ENCODE measurements around the gene EPS8.

The EPS8 gene

DNA sequence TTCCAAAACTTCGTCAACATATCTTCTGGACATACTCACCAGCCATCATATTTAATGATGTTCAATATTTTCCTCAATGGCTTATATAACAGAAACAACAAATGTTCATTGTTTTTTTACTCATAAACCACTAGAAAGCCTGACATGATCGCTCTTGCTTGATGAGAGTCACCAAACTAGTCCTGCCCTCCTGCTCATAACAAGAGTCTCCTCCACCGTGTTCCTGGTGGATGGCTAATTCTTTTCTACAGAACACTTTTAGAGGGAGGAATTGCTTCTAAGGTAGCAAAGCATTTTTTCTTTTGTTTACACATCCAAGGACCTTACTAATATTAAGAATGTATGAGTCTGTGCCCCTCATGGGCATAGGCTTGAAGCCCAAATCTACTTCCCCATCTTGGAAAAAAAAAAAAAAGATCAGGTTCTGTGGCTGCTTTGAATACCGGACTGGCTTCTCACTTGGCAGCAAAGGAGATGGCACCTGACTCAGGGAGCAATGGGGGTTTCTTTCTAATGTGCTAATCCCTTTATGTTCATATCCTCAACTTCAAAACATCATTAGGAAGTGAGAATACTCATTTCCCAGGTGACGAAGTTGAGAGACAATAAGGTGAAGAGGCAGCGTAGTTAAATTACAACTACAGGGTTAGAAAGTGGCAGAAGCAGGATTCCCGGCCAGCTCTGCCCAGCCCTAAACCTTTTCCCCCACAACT, 188.8 kb downstream of the EPS8 start:
- H3K4ac ChIP-seq (ENCODE audit: low read depth in 1 of 2, low read length in 2 of 2), result no peak overlapping the region
- no peak overlapping the region for H2BK120ac ChIP-seq (ENCODE audit: low read depth, low read length)
- H3K4me2 ChIP-seq (ENCODE audit: low read length, poor library complexity, severe bottlenecking), result no peak overlapping the region
- H2BK15ac ChIP-seq (ENCODE audit: low read depth, poor library complexity, severe bottlenecking), result no peak overlapping the region
- no peak overlapping the region for H2AFZ ChIP-seq (ENCODE audit: low read depth, low read length)
- no peaks in the 10 kb centered on the region for H3K79me1 ChIP-seq (replicated peaks; ENCODE audit: low read length, poor library complexity, severe bottlenecking)
- H3K9ac ChIP-seq (ENCODE audit: low read length), result no peak overlapping the region
- no peak overlapping the region for H3K4me3 ChIP-seq (ENCODE audit: insufficient read depth in 1 of 2, low read depth in 1 of 2, low read length in 2 of 2)
- H3K27ac ChIP-seq (ENCODE audit: low read length, poor library complexity, severe bottlenecking), result no peak overlapping the region
- peaks cover 11% of the 10 kb centered on the region for H3K4me1 ChIP-seq (ENCODE audit: control insufficient read depth, insufficient read depth, low read depth, low read length)
- no peak overlapping the region for H2BK5ac ChIP-seq (ENCODE audit: low read depth, low read length, poor library complexity, severe bottlenecking)
- H2BK12ac ChIP-seq (ENCODE audit: low read length in 2 of 2), result no peak overlapping the region
- H3K27me3 ChIP-seq (ENCODE audit: control insufficient read depth in 1 of 2, insufficient read depth in 1 of 2, low read length in 2 of 2), result no peaks in the 10 kb centered on the region
- H3K36me3 ChIP-seq (ENCODE audit: control insufficient read depth in 1 of 2, insufficient read depth in 2 of 2, low read depth in 1 of 2, low read length in 2 of 2), result no peaks in the 10 kb centered on the region
- H3K23ac ChIP-seq (ENCODE audit: low read length in 2 of 2), result no peak overlapping the region
- no peak for DNase-seq
- peak overlapping the region; percentile 9 for H2AK5ac ChIP-seq (ENCODE audit: low read length, severe bottlenecking)
- WGBS, result 97% methylated on average over 4 of the region's 7 CpGs
- H4K8ac ChIP-seq (ENCODE audit: low read length), result no peak overlapping the region
- H3K14ac ChIP-seq (ENCODE audit: low read length in 2 of 2), result no peak overlapping the region
- H3K9me3 ChIP-seq (ENCODE audit: control insufficient read depth, low read length), result no peaks in the 10 kb centered on the region
- H3K18ac ChIP-seq (ENCODE audit: low read depth in 1 of 2, low read length in 2 of 2), result no peak overlapping the region
- H4K91ac ChIP-seq (ENCODE audit: low read length), result no peak overlapping the region

DNA sequence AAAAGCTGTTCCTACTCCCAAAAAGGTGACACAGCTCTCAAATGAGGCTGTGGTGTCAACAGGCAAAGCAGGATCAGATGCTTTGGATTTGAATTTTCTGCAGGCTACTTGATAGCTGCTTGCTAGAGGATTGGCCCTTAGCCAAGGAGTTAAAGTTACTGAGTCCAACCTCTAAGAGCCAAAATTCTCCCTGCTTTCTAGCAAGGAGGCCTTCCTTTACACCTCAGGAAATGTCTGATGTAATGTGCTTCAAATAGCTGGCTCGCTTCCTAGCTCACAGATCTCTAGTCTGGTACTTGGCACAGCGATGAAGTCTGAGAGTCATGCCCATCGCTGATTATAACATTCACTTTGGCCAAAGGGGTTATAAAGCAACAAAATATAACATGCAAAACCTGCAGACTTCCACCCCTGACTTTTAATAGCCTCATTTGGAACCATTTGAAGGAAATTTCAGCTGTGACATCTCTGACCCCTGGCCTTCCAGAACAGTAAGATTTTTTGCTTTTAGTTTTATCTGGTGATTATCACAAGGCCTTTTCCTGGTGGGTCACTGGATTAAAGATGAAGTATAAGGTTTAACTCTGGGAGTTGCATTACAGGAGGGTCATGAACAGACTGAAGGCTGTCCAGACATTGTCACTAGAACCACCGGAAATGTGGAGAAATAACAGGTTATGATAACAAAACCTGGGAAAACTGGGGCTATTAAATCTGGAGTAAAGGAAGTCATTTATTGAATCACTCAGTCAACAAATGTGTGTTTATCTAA, 189.7 kb downstream of the EPS8 start:
- Histone ChIP-seq H2BK120ac (ENCODE audit: low read depth, low read length) (no peak overlapping the region), H3K9me3 (ENCODE audit: control insufficient read depth, low read length) (no peaks in the 10 kb centered on the region), H3K4me3 (ENCODE audit: insufficient read depth in 1 of 2, low read depth in 1 of 2, low read length in 2 of 2) (no peak overlapping the region), H3K4me1 (ENCODE audit: control insufficient read depth, insufficient read depth, low read depth, low read length) (peaks cover 11% of the 10 kb centered on the region), H4K91ac (ENCODE audit: low read length) (no peak overlapping the region), H3K27me3 (ENCODE audit: control insufficient read depth in 1 of 2, insufficient read depth in 1 of 2, low read length in 2 of 2) (no peaks in the 10 kb centered on the region), H3K4me2 (ENCODE audit: low read length, poor library complexity, severe bottlenecking) (no peak overlapping the region), H2AFZ (ENCODE audit: low read depth, low read length) (no peak overlapping the region), H3K9ac (ENCODE audit: low read length) (no peak overlapping the region), H3K18ac (ENCODE audit: low read depth in 1 of 2, low read length in 2 of 2) (no peak overlapping the region), H3K27ac (ENCODE audit: low read length, poor library complexity, severe bottlenecking) (peak overlapping the region; percentile 14), H2BK12ac (ENCODE audit: low read length in 2 of 2) (no peak overlapping the region), H2BK5ac (ENCODE audit: low read depth, low read length, poor library complexity, severe bottlenecking) (no peak overlapping the region), H4K8ac (ENCODE audit: low read length) (no peak overlapping the region), H3K14ac (ENCODE audit: low read length in 2 of 2) (no peak overlapping the region), H3K23ac (ENCODE audit: low read length in 2 of 2) (no peak overlapping the region), H2AK5ac (ENCODE audit: low read length, severe bottlenecking) (no peak overlapping the region), H3K4ac (ENCODE audit: low read depth in 1 of 2, low read length in 2 of 2) (no peak overlapping the region), H3K36me3 (ENCODE audit: control insufficient read depth in 1 of 2, insufficient read depth in 2 of 2, low read depth in 1 of 2, low read length in 2 of 2) (no peaks in the 10 kb centered on the region), H2BK15ac (ENCODE audit: low read depth, poor library complexity, severe bottlenecking) (no peak overlapping the region), H3K79me1 (replicated peaks; ENCODE audit: low read length, poor library complexity, severe bottlenecking) (no peaks in the 10 kb centered on the region)
- 94% methylated on average over 4 of the region's 4 CpGs for WGBS
- no peak for DNase-seq

DNA sequence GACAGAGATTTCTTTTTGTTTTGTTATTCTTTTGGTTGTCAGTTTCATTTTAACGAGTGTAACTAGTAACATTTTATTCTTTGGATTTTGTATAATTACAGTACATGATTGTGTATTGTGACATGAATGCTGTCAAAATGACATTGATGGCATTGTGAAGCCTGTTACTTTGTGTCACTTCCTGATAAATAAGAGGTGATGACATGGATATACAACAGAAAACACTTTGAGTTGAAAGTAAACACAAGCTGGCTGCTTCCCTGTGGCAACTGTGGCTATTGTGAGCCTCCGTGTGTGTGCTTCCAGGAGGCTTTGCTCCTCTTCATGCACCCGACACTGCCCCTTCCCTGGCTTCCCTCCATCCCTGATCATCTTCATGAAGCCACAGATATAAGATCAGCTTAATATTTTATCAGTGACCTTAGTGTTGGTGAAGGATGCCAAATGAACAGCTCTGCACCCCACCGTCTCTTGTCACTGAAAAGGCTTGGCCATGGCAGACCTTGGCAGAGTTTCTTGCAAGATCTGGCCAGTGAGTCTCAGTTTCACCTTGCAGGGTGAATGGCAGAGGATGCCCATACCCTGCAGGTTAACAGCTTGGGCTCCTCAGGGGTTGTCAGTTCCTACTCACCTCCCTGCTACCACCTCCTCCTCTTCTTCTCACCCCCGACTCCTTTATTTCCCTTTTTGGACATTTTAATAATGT, 191.9 kb downstream of the EPS8 start:
- H3K4me1 ChIP-seq (ENCODE audit: control insufficient read depth, insufficient read depth, low read depth, low read length), result peaks cover 4% of the 10 kb centered on the region
- DNase-seq, result no peak
- H2BK12ac ChIP-seq (ENCODE audit: low read length in 2 of 2), result no peak overlapping the region
- H3K4me3 ChIP-seq (ENCODE audit: insufficient read depth in 1 of 2, low read depth in 1 of 2, low read length in 2 of 2), result no peak overlapping the region
- no peak overlapping the region for H4K91ac ChIP-seq (ENCODE audit: low read length)
- no peak overlapping the region for H3K23ac ChIP-seq (ENCODE audit: low read length in 2 of 2)
- H2BK5ac ChIP-seq (ENCODE audit: low read depth, low read length, poor library complexity, severe bottlenecking), result no peak overlapping the region
- no peak overlapping the region for H2AK5ac ChIP-seq (ENCODE audit: low read length, severe bottlenecking)
- no peaks in the 10 kb centered on the region for H3K9me3 ChIP-seq (ENCODE audit: control insufficient read depth, low read length)
- H3K27me3 ChIP-seq (ENCODE audit: control insufficient read depth in 1 of 2, insufficient read depth in 1 of 2, low read length in 2 of 2), result no peaks in the 10 kb centered on the region
- no peak overlapping the region for H3K4ac ChIP-seq (ENCODE audit: low read depth in 1 of 2, low read length in 2 of 2)
- H3K27ac ChIP-seq (ENCODE audit: low read length, poor library complexity, severe bottlenecking), result no peak overlapping the region
- no peak overlapping the region for H4K8ac ChIP-seq (ENCODE audit: low read length)
- H3K9ac ChIP-seq (ENCODE audit: low read length), result no peak overlapping the region
- no peak overlapping the region for H2BK15ac ChIP-seq (ENCODE audit: low read depth, poor library complexity, severe bottlenecking)
- 97% methylated on average over 2 of the region's 5 CpGs for whole genome bisulfite sequencing
- H3K4me2 ChIP-seq (ENCODE audit: low read length, poor library complexity, severe bottlenecking), result no peak overlapping the region
- no peak overlapping the region for H2AFZ ChIP-seq (ENCODE audit: low read depth, low read length)
- H3K36me3 ChIP-seq (ENCODE audit: control insufficient read depth in 1 of 2, insufficient read depth in 2 of 2, low read depth in 1 of 2, low read length in 2 of 2), result no peaks in the 10 kb centered on the region
- no peak overlapping the region for H3K14ac ChIP-seq (ENCODE audit: low read length in 2 of 2)
- H3K79me1 ChIP-seq (replicated peaks; ENCODE audit: low read length, poor library complexity, severe bottlenecking), result no peaks in the 10 kb centered on the region
- no peak overlapping the region for H3K18ac ChIP-seq (ENCODE audit: low read depth in 1 of 2, low read length in 2 of 2)
- H2BK120ac ChIP-seq (ENCODE audit: low read depth, low read length), result no peak overlapping the region

DNA sequence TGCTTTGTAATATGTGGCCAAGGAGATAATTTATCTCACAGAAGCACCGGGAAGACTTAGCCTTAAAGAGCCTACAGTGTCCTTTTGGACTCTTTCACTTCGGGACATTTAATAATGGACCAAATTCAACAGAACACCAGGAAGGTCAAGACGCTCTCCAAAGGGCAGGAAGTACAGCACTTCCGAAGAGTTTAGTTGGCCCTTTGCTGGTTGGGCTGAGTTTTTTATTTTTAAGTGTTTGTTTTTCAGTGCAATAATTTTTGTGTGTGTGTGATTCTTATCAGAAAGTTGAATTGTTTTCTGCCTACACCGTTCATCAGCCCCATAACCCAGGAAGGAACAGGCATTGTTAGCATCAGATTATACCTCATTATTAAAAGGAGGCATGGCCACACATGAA, 193.0 kb downstream of the EPS8 start:
- H2BK5ac ChIP-seq (ENCODE audit: low read depth, low read length, poor library complexity, severe bottlenecking), result no peak overlapping the region
- H4K91ac ChIP-seq (ENCODE audit: low read length), result no peak overlapping the region
- H3K4me3 ChIP-seq (ENCODE audit: insufficient read depth in 1 of 2, low read depth in 1 of 2, low read length in 2 of 2), result no peak overlapping the region
- H3K4me1 ChIP-seq (ENCODE audit: control insufficient read depth, insufficient read depth, low read depth, low read length), result no peaks in the 10 kb centered on the region
- no peak overlapping the region for H3K9ac ChIP-seq (ENCODE audit: low read length)
- H2BK12ac ChIP-seq (ENCODE audit: low read length in 2 of 2), result no peak overlapping the region
- H4K8ac ChIP-seq (ENCODE audit: low read length), result no peak overlapping the region
- no peak overlapping the region for H2BK120ac ChIP-seq (ENCODE audit: low read depth, low read length)
- no peak overlapping the region for H3K27ac ChIP-seq (ENCODE audit: low read length, poor library complexity, severe bottlenecking)
- H3K4ac ChIP-seq (ENCODE audit: low read depth in 1 of 2, low read length in 2 of 2), result no peak overlapping the region
- WGBS, result 12% methylated on average over 5 of the region's 5 CpGs
- no peaks in the 10 kb centered on the region for H3K27me3 ChIP-seq (ENCODE audit: control insufficient read depth in 1 of 2, insufficient read depth in 1 of 2, low read length in 2 of 2)
- H2AFZ ChIP-seq (ENCODE audit: low read depth, low read length), result no peak overlapping the region
- no peak overlapping the region for H3K14ac ChIP-seq (ENCODE audit: low read length in 2 of 2)
- H3K18ac ChIP-seq (ENCODE audit: low read depth in 1 of 2, low read length in 2 of 2), result no peak overlapping the region
- H2AK5ac ChIP-seq (ENCODE audit: low read length, severe bottlenecking), result no peak overlapping the region
- H3K79me1 ChIP-seq (replicated peaks; ENCODE audit: low read length, poor library complexity, severe bottlenecking), result no peaks in the 10 kb centered on the region
- DNase-seq, result peak; percentile 28
- no peak overlapping the region for H3K23ac ChIP-seq (ENCODE audit: low read length in 2 of 2)
- no peaks in the 10 kb centered on the region for H3K9me3 ChIP-seq (ENCODE audit: control insufficient read depth, low read length)
- H3K4me2 ChIP-seq (ENCODE audit: low read length, poor library complexity, severe bottlenecking), result no peak overlapping the region
- no peak overlapping the region for H2BK15ac ChIP-seq (ENCODE audit: low read depth, poor library complexity, severe bottlenecking)
- no peaks in the 10 kb centered on the region for H3K36me3 ChIP-seq (ENCODE audit: control insufficient read depth in 1 of 2, insufficient read depth in 2 of 2, low read depth in 1 of 2, low read length in 2 of 2)

Data from mesenchymal stem cell (in vitro differentiated cells and primary cell).